ENCODE data around the gene C19orf33. TPM values are rescaled to one million over a fixed set of nuclear protein-coding genes. Genes with fewer than 3 reads are reported as not detected.

The C19orf33 gene
- total and polyA plus RNA-seq, 2 experiments from 2014 or later, result 58.9 to 72.2 TPM

DNA sequence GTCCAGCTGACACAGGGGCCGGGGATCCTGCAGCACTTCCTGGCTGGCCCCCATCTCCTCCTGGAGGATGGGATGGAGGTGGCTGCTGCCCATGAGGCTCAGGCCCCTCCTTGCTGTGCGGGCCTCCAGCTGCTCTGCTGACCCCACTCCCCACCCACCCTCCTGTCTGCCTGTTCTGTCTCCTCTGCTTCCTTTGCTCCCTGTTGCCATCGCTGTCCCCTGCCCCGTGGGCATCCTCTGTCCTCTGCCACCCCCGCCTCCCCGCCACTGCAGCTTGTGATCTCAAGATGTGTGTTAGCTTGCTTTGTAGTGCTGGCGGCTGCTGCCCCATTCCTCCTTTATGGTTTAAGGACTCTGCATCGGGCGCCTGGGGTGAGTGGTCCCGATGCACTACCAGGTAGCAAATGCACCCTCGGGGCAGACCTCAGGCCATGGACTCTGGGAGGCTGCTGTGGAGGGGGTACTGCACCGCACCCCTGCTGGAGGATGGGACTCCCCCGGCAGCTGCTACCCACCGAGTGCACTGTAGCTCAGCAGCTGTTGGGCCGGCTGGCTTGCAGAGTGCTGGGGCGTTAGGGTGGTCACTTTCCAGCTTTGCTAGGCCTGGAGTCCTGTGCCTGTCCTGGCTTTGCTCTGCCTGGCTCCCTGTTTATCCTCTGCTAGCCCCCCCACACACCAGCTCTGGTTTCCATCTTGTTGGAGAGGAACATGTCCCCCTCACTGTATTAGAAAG, 15.8 kb upstream of the C19orf33 start (continued):
- TF ChIP-seq, protein P1, sequence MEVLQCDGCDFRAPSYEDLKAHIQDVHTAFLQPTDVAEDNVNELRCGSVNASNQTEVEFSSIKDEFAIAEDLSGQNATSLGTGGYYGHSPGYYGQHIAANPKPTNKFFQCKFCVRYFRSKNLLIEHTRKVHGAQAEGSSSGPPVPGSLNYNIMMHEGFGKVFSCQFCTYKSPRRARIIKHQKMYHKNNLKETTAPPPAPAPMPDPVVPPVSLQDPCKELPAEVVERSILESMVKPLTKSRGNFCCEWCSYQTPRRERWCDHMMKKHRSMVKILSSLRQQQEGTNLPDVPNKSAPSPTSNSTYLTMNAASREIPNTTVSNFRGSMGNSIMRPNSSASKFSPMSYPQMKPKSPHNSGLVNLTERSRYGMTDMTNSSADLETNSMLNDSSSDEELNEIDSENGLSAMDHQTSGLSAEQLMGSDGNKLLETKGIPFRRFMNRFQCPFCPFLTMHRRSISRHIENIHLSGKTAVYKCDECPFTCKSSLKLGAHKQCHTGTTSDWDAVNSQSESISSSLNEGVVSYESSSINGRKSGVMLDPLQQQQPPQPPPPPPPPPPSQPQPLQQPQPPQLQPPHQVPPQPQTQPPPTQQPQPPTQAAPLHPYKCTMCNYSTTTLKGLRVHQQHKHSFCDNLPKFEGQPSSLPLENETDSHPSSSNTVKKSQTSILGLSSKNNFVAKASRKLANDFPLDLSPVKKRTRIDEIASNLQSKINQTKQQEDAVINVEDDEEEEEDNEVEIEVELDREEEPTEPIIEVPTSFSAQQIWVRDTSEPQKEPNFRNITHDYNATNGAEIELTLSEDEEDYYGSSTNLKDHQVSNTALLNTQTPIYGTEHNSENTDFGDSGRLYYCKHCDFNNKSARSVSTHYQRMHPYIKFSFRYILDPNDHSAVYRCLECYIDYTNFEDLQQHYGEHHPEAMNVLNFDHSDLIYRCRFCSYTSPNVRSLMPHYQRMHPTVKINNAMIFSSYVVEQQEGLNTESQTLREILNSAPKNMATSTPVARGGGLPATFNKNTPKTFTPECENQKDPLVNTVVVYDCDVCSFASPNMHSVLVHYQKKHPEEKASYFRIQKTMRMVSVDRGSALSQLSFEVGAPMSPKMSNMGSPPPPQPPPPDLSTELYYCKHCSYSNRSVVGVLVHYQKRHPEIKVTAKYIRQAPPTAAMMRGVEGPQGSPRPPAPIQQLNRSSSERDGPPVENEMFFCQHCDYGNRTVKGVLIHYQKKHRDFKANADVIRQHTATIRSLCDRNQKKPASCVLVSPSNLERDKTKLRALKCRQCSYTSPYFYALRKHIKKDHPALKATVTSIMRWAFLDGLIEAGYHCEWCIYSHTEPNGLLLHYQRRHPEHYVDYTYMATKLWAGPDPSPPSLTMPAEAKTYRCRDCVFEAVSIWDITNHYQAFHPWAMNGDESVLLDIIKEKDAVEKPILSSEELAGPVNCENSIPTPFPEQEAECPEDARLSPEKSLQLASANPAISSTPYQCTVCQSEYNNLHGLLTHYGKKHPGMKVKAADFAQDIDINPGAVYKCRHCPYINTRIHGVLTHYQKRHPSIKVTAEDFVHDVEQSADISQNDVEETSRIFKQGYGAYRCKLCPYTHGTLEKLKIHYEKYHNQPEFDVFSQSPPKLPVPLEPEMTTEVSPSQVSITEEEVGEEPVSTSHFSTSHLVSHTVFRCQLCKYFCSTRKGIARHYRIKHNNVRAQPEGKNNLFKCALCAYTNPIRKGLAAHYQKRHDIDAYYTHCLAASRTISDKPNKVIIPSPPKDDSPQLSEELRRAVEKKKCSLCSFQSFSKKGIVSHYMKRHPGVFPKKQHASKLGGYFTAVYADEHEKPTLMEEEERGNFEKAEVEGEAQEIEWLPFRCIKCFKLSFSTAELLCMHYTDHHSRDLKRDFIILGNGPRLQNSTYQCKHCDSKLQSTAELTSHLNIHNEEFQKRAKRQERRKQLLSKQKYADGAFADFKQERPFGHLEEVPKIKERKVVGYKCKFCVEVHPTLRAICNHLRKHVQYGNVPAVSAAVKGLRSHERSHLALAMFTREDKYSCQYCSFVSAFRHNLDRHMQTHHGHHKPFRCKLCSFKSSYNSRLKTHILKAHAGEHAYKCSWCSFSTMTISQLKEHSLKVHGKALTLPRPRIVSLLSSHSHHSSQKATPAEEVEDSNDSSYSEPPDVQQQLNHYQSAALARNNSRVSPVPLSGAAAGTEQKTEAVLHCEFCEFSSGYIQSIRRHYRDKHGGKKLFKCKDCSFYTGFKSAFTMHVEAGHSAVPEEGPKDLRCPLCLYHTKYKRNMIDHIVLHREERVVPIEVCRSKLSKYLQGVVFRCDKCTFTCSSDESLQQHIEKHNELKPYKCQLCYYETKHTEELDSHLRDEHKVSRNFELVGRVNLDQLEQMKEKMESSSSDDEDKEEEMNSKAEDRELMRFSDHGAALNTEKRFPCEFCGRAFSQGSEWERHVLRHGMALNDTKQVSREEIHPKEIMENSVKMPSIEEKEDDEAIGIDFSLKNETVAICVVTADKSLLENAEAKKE (CRISPR knock-in tag; IDR thresholded peaks at IDR 0.05), result no peak

DNA sequence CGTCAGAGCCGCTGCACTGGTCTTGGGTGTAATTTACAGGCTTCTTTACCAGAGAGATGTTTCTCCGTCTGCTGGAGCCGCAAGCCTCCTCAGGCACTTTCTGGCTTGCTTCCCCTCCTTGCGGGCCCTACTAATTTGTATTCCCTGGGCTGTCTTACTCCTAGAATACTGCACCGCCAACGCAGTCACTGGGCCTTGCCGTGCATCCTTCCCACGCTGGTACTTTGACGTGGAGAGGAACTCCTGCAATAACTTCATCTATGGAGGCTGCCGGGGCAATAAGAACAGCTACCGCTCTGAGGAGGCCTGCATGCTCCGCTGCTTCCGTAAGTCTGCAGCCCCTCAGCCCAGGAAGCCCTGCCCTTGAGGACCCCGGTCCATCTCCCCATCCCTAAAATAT, 14.1 kb upstream of the C19orf33 start:
- no peaks in the 10 kb centered on the region; the same call in 1 of the 2 replicates for H4K20me1 ChIP-seq (replicated peaks; ENCODE audit: insufficient read depth)
- H3K36me3 Mint-ChIP-seq (ENCODE audit: low read depth), result peaks cover 64% of the 10 kb centered on the region
- H3K4me2 ChIP-seq, result no peak overlapping the region
- H3K9me3 Mint-ChIP-seq, result no peaks in the 10 kb centered on the region
- DNase-seq (ENCODE audit: low spot score) (no peak), ATAC-seq (no peak)
- TF ChIP-seq POLR2AphosphoS5 (IDR thresholded peaks at IDR 0.05; ENCODE audit: low read depth) (no peak), EZH2 (IDR thresholded peaks at IDR 0.05; ENCODE audit: low read depth, unreplicated experiment) (no peak)
- H3K36me3 ChIP-seq (ENCODE audit: insufficient read depth), result peaks cover 14% of the 10 kb centered on the region
- H3K27ac Mint-ChIP-seq, result no peak overlapping the region
- H3K27ac ChIP-seq (ENCODE audit: low read depth), result no peak overlapping the region
- H3K4me1 Mint-ChIP-seq, result no peaks in the 10 kb centered on the region; the same call in 2 of the 3 replicates
- H2AFZ ChIP-seq, result no peak overlapping the region
- H3K4me1 ChIP-seq (ENCODE audit: insufficient read depth), result no peaks in the 10 kb centered on the region
- no peaks in the 10 kb centered on the region for H3K9me2 ChIP-seq (ENCODE audit: insufficient read depth)
- H3K27me3 ChIP-seq (ENCODE audit: insufficient read depth), result no peaks in the 10 kb centered on the region
- no peak overlapping the region for H3K4me3 Mint-ChIP-seq
- peaks cover 20% of the 10 kb centered on the region; the same call in 1 of the 2 replicates for H3F3A ChIP-seq (replicated peaks; ENCODE audit: low read depth)
- H3K4me3 ChIP-seq, result no peak overlapping the region
- peaks cover 14% of the 10 kb centered on the region for H3K27me3 Mint-ChIP-seq (ENCODE audit: insufficient read depth, low read depth, poor library complexity)
- H3K79me2 ChIP-seq (replicated peaks; ENCODE audit: insufficient read depth), result peaks cover 4% of the 10 kb centered on the region; the same call in 1 of the 2 replicates

Measured in GM23338 (cell line).